Karpas-422 (cell line): ENCODE data around the gene CCDC92B. TPM values are rescaled to one million over a fixed set of nuclear protein-coding genes. Genes with fewer than 3 reads are reported as not detected.

Experiments used
- DNase-seq: peaks from one replicate; pipeline ENCODE4 v3.0.0-alpha.2; 2015
- H2AFZ ChIP-seq: fragments of 200-600 bp; sonication (generic); 2 replicates; pipeline ENCODE4 v1.6.1; 2014; ENCODE audit warnings: antibody characterized with exemption, low read length, mixed read lengths
- H3K27ac ChIP-seq: fragments of 200-600 bp; sonication (generic); 2 replicates; pipeline ENCODE4 v1.5.1; 2014; ENCODE audit warnings: mild to moderate bottlenecking, low read length, moderate library complexity
- H3K27me3 ChIP-seq: fragments of 200-600 bp; sonication (generic); 2 replicates; pipeline ENCODE4 v1.6.1; 2014; ENCODE audit warnings: low read length, mixed read lengths
- H3K36me3 ChIP-seq: fragments of 200-600 bp; sonication (generic); 2 replicates; pipeline ENCODE4 v1.6.1; 2014; ENCODE audit warnings: low read length, mixed read lengths; ENCODE audit not compliant: insufficient read depth
- H3K4me1 ChIP-seq: fragments of 200-600 bp; sonication (generic); 2 replicates; pipeline ENCODE4 v1.6.1; 2014; ENCODE audit warnings: mild to moderate bottlenecking, low read length, mixed read lengths
- H3K4me2 ChIP-seq: fragments of 200-600 bp; sonication (generic); 2 replicates; pipeline ENCODE4 v1.6.1; 2014; ENCODE audit warnings: low read length, low read depth, mild to moderate bottlenecking; ENCODE audit not compliant: poor library complexity, severe bottlenecking
- H3K4me3 ChIP-seq: fragments of 200-600 bp; sonication (generic); 2 replicates; pipeline ENCODE4 v1.5.1; 2014; ENCODE audit warnings: mild to moderate bottlenecking, antibody characterized with exemption, low read length, mixed read lengths
- H3K79me2 ChIP-seq: fragments of 200-600 bp; sonication (generic); 2 replicates; pipeline ENCODE4 v1.6.1; 2014; ENCODE audit warnings: mild to moderate bottlenecking, low read length, mixed read lengths
- H3K9ac ChIP-seq: fragments of 200-600 bp; sonication (generic); 2 replicates; pipeline ENCODE4 v1.6.0; 2014; ENCODE audit warnings: low read length
- H3K9me2 ChIP-seq: fragments of 200-600 bp; sonication (generic), shearing (Covaris generic); replicated peaks from 2 replicates; pipeline ENCODE4 v1.6.0; 2014; ENCODE audit warnings: mild to moderate bottlenecking, low read length, moderate library complexity; ENCODE audit not compliant: insufficient read depth
- H3K9me3 ChIP-seq: fragments of 300-700, 200-600 bp; sonication (generic); 2 replicates; pipeline ENCODE4 v1.6.1; 2014; ENCODE audit warnings: low read length, mixed read lengths
- H4K20me1 ChIP-seq: fragments of 200-600 bp; sonication (generic); 2 replicates; pipeline ENCODE4 v1.6.1; 2014; ENCODE audit warnings: mild to moderate bottlenecking, antibody characterized with exemption, low read length, low read depth; ENCODE audit not compliant: insufficient read depth
- total RNA-seq: library from RNA; depleted of rRNA; stranded (reverse); fragments of >200 nt; shearing (Covaris generic); gene quantifications from 2 replicates; pipeline ENCODE4 v1.2.3, GENCODE V29; 2014; ENCODE audit warnings: low replicate concordance

Gene CCDC92B
- total RNA-seq, 1 experiment from 2014 or later: not detected

GRCh38 chr17:2775206-2775605, 25.8 kb upstream of the CCDC92B start:
- Histone ChIP-seq H3K4me2 (no peak overlapping the region), H3K4me3 (no peak overlapping the region), H4K20me1 (no peaks in the 10 kb centered on the region), H3K4me1 (no peaks in the 10 kb centered on the region), H3K9me2 (no peaks in the 10 kb centered on the region), H3K79me2 (no peaks in the 10 kb centered on the region), H2AFZ (no peak overlapping the region), H3K27me3 (no peaks in the 10 kb centered on the region), H3K9me3 (no peaks in the 10 kb centered on the region), H3K9ac (no peak overlapping the region), H3K36me3 (no peaks in the 10 kb centered on the region), H3K27ac (no peak overlapping the region)
- DNase-seq: no peak

- Histone ChIP-seq H3K27me3 (no peaks in the 10 kb centered on the region), H3K36me3 (no peaks in the 10 kb centered on the region), H3K9me2 (no peaks in the 10 kb centered on the region), H3K4me1 (no peaks in the 10 kb centered on the region), H4K20me1 (no peaks in the 10 kb centered on the region), H3K9ac (no peak overlapping the region), H2AFZ (no peak overlapping the region), H3K79me2 (no peaks in the 10 kb centered on the region), H3K4me3 (no peak overlapping the region), H3K4me2 (no peak overlapping the region), H3K27ac (no peak overlapping the region), H3K9me3 (no peaks in the 10 kb centered on the region)
- no peak for DNase-seq
Observed at GRCh38 chr17:2770129-2770528, 20.7 kb upstream of the CCDC92B start.

GRCh38 chr17:2758870-2759269, 9.4 kb upstream of the CCDC92B start:
- DNase-seq: no peak
- Histone ChIP-seq H3K27ac (no peak overlapping the region), H3K79me2 (no peaks in the 10 kb centered on the region), H3K9ac (no peak overlapping the region), H3K4me2 (no peak overlapping the region), H3K27me3 (no peaks in the 10 kb centered on the region), H3K36me3 (no peaks in the 10 kb centered on the region), H3K9me3 (no peaks in the 10 kb centered on the region), H3K4me3 (no peak overlapping the region), H3K9me2 (no peaks in the 10 kb centered on the region), H2AFZ (no peak overlapping the region), H4K20me1 (no peaks in the 10 kb centered on the region), H3K4me1 (no peaks in the 10 kb centered on the region)

GRCh38 chr17:2755891-2756724, 6.7 kb upstream of the CCDC92B start:
- no peak overlapping the region for H2AFZ ChIP-seq
- no peaks in the 10 kb centered on the region for H3K79me2 ChIP-seq
- no peaks in the 10 kb centered on the region for H3K27me3 ChIP-seq
- no peak overlapping the region for H3K27ac ChIP-seq
- H4K20me1 ChIP-seq: no peaks in the 10 kb centered on the region
- H3K4me2 ChIP-seq: no peak overlapping the region
- H3K4me1 ChIP-seq: no peaks in the 10 kb centered on the region
- DNase-seq: no peak
- no peak overlapping the region for H3K9ac ChIP-seq
- no peaks in the 10 kb centered on the region for H3K36me3 ChIP-seq
- no peak overlapping the region for H3K4me3 ChIP-seq
- H3K9me3 ChIP-seq: no peaks in the 10 kb centered on the region
- no peaks in the 10 kb centered on the region for H3K9me2 ChIP-seq

- Histone ChIP-seq H4K20me1 (no peaks in the 10 kb centered on the region), H3K9ac (no peak overlapping the region), H3K9me2 (no peaks in the 10 kb centered on the region), H3K79me2 (no peaks in the 10 kb centered on the region), H3K4me3 (no peak overlapping the region), H2AFZ (no peak overlapping the region), H3K4me1 (no peaks in the 10 kb centered on the region), H3K36me3 (no peaks in the 10 kb centered on the region), H3K27ac (no peak overlapping the region), H3K4me2 (no peak overlapping the region), H3K9me3 (no peaks in the 10 kb centered on the region), H3K27me3 (no peaks in the 10 kb centered on the region)
- DNase-seq: no peak
Observed at GRCh38 chr17:2751491-2751890, 2.0 kb upstream of the CCDC92B start.

- Histone ChIP-seq H3K79me2 (no peaks in the 10 kb centered on the region), H3K9me3 (no peaks in the 10 kb centered on the region), H2AFZ (no peak overlapping the region)
Observed at GRCh38 chr17:2750721-2751120, 1.3 kb upstream of the CCDC92B start.

GRCh38 chr17:2749784-2750181, 331 bp upstream of the CCDC92B start:
- H3K9ac ChIP-seq: no peak overlapping the region
- H4K20me1 ChIP-seq: no peaks in the 10 kb centered on the region
- no peaks in the 10 kb centered on the region for H3K79me2 ChIP-seq
- no peak overlapping the region for H2AFZ ChIP-seq
- no peaks in the 10 kb centered on the region for H3K36me3 ChIP-seq
- no peaks in the 10 kb centered on the region for H3K27me3 ChIP-seq
- H3K9me2 ChIP-seq: no peaks in the 10 kb centered on the region
- no peaks in the 10 kb centered on the region for H3K9me3 ChIP-seq
- H3K27ac ChIP-seq: no peak overlapping the region
- DNase-seq: peak; percentile 87
- H3K4me2 ChIP-seq: no peak overlapping the region
- no peak overlapping the region for H3K4me3 ChIP-seq
- H3K4me1 ChIP-seq: no peaks in the 10 kb centered on the region

More at GRCh38 chr17:2750721-2751120, 1.3 kb upstream of the CCDC92B start:
- H3K36me3 ChIP-seq: no peaks in the 10 kb centered on the region
- H3K27ac ChIP-seq: no peak overlapping the region
- no peak for DNase-seq
- H3K27me3 ChIP-seq: no peaks in the 10 kb centered on the region
- no peak overlapping the region for H3K9ac ChIP-seq
- H3K4me1 ChIP-seq: no peaks in the 10 kb centered on the region
- H3K9me2 ChIP-seq: no peaks in the 10 kb centered on the region
- no peaks in the 10 kb centered on the region for H4K20me1 ChIP-seq
- no peak overlapping the region for H3K4me3 ChIP-seq
- H3K4me2 ChIP-seq: no peak overlapping the region

GRCh38 chr17:2745317-2746037, 4.0 kb downstream of the CCDC92B start:
- Histone ChIP-seq H3K9ac (no peak overlapping the region), H3K79me2 (no peaks in the 10 kb centered on the region), H2AFZ (no peak overlapping the region), H3K27me3 (no peaks in the 10 kb centered on the region), H3K36me3 (no peaks in the 10 kb centered on the region), H3K27ac (no peak overlapping the region), H3K4me3 (no peak overlapping the region), H3K4me1 (no peaks in the 10 kb centered on the region), H4K20me1 (no peaks in the 10 kb centered on the region), H3K9me3 (no peaks in the 10 kb centered on the region), H3K9me2 (no peaks in the 10 kb centered on the region), H3K4me2 (no peak overlapping the region)
- DNase-seq: no peak
